GM23338 (cell line): ENCODE results near the gene SH3BGR. TPM values are rescaled to one million over a fixed set of nuclear protein-coding genes. Genes with fewer than 3 reads are reported as not detected.

Source experiments
- ATAC-seq: fragments of 200-7000 bp; cut with Tn5 transposase; 3 replicates; pipeline ENCODE4 v1.9.1; 2020
- DNase-seq: peaks from one replicate; pipeline ENCODE4 v3.0.0-alpha.2; 2015; ENCODE audit warnings: low spot score
- H2AFZ ChIP-seq: fragments of 200-600 bp; sonication (generic); 2 replicates; pipeline ENCODE4 v1.8.0; 2016; ENCODE audit warnings: antibody characterized with exemption, mild to moderate bottlenecking, moderate library complexity
- H3F3A ChIP-seq: fragments of 200-600 bp; sonication (generic); replicated peaks from 2 replicates; pipeline ENCODE4 v1.8.0; 2017; ENCODE audit warnings: antibody characterized with exemption, mixed run types, low read depth
- H3K27ac ChIP-seq: fragments of 200-600 bp; sonication (generic); 2 replicates; pipeline ENCODE4 v1.6.1; 2016; ENCODE audit warnings: low read depth
- H3K27me3 ChIP-seq: fragments of 200-600 bp; sonication (generic); 2 replicates; pipeline ENCODE4 v1.8.0; 2016; ENCODE audit warnings: mild to moderate bottlenecking, mixed run types, moderate library complexity; ENCODE audit not compliant: insufficient read depth
- H3K36me3 ChIP-seq: fragments of 200-600 bp; sonication (generic); 2 replicates; pipeline ENCODE4 v1.8.0; 2016; ENCODE audit warnings: mild to moderate bottlenecking; ENCODE audit not compliant: insufficient read depth
- H3K4me1 ChIP-seq: fragments of 200-600 bp; sonication (generic); 2 replicates; pipeline ENCODE4 v1.8.0; 2016; ENCODE audit warnings: mild to moderate bottlenecking, moderate library complexity; ENCODE audit not compliant: insufficient read depth
- H3K4me2 ChIP-seq: fragments of 200-600 bp; sonication (generic); 2 replicates; pipeline ENCODE4 v1.7.1; 2017; ENCODE audit warnings: mixed run types
- H3K4me3 ChIP-seq: fragments of 200-600 bp; sonication (generic); 2 replicates; pipeline ENCODE4 v1.6.1; 2016; ENCODE audit warnings: mixed run types
- H3K79me2 ChIP-seq: fragments of 200-600 bp; sonication (generic); replicated peaks from 2 replicates; pipeline ENCODE4 v1.8.0; 2017; ENCODE audit warnings: mild to moderate bottlenecking; ENCODE audit not compliant: insufficient read depth
- H3K9me2 ChIP-seq: fragments of 200-600 bp; sonication (generic); 2 replicates; pipeline ENCODE4 v1.8.0; 2017; ENCODE audit not compliant: insufficient read depth
- H4K20me1 ChIP-seq: fragments of 200-600 bp; sonication (generic); replicated peaks from 2 replicates; pipeline ENCODE4 v1.8.0; 2017; ENCODE audit warnings: mild to moderate bottlenecking; ENCODE audit not compliant: insufficient read depth
- H3K27ac Mint-ChIP-seq: 2 replicates; pipeline ENCODE4 v1.8.0; 2020; ENCODE audit warnings: inconsistent platforms, mild to moderate bottlenecking, moderate library complexity, mixed read lengths
- H3K27me3 Mint-ChIP-seq: 3 replicates; pipeline ENCODE4 v1.8.0; 2022; ENCODE audit warnings: low read depth, mild to moderate bottlenecking, moderate library complexity, mixed read lengths, inconsistent platforms; ENCODE audit not compliant: insufficient read depth, poor library complexity
- H3K36me3 Mint-ChIP-seq: 3 replicates; pipeline ENCODE4 v1.8.0; 2021; ENCODE audit warnings: low read depth, mild to moderate bottlenecking, inconsistent platforms, moderate library complexity, mixed read lengths
- H3K4me1 Mint-ChIP-seq: 3 replicates; pipeline ENCODE4 v1.8.0; 2020; ENCODE audit warnings: mild to moderate bottlenecking, inconsistent platforms, mixed read lengths
- H3K4me3 Mint-ChIP-seq: 3 replicates; pipeline ENCODE4 v1.8.0; 2021; ENCODE audit warnings: moderate library complexity, mild to moderate bottlenecking, inconsistent platforms, mixed read lengths
- H3K9me3 Mint-ChIP-seq: 3 replicates; pipeline ENCODE4 v1.8.0; 2020; ENCODE audit warnings: moderate library complexity, mild to moderate bottlenecking, inconsistent platforms, mixed read lengths
- CREB1 ChIP-seq: fragments of 250-450 bp; sonication (Bioruptor Pico); IDR thresholded peaks from 2 replicates; pipeline ENCODE4 v1.5.0; 2020; ENCODE audit warnings: low read depth, mild to moderate bottlenecking, moderate library complexity
- EZH2 ChIP-seq: fragments of 200-600 bp; sonication (generic); IDR thresholded peaks from one replicate; pipeline ENCODE4 v1.8.0; 2017; ENCODE audit warnings: antibody characterized with exemption, mild to moderate bottlenecking, low read depth; ENCODE audit not compliant: unreplicated experiment
- EZH2phosphoT487 ChIP-seq: fragments of 200-600 bp; sonication (generic); IDR thresholded peaks from one replicate; pipeline ENCODE4 v1.8.1; 2018; ENCODE audit warnings: antibody characterized with exemption; ENCODE audit not compliant: unreplicated experiment
- JUNB ChIP-seq: IDR thresholded peaks from one replicate; pipeline ENCODE4 v1.6.1; 2016; ENCODE audit warnings: antibody characterized with exemption; ENCODE audit not compliant: unreplicated experiment
- NANOG ChIP-seq: IDR thresholded peaks from 2 replicates; pipeline ENCODE4 v1.6.1; 2016; ENCODE audit warnings: antibody characterized with exemption, borderline replicate concordance
- POLR2AphosphoS5 ChIP-seq: IDR thresholded peaks from 2 replicates; pipeline ENCODE4 v1.6.1; 2016; ENCODE audit warnings: antibody characterized with exemption, low read depth
- STAT1 ChIP-seq: IDR thresholded peaks from one replicate; pipeline ENCODE4 v1.6.1; 2016; ENCODE audit warnings: antibody characterized with exemption; ENCODE audit not compliant: unreplicated experiment
- ZNF114 ChIP-seq: fragments of 250-450 bp; sonication (Bioruptor Pico); IDR thresholded peaks from 2 replicates; pipeline ENCODE4 v1.5.0; 2020; ENCODE audit warnings: mild to moderate bottlenecking, moderate library complexity
- ZNF331 ChIP-seq: fragments of 250-450 bp; sonication (Bioruptor Pico); IDR thresholded peaks from 2 replicates; pipeline ENCODE4 v1.5.0; 2020; ENCODE audit warnings: low read depth, mild to moderate bottlenecking, moderate library complexity
- polyA plus RNA-seq: library from polyadenylated mRNA; unstranded; fragments of >200 nt; fragmentation: Nextera tagmentation; extraction: Ambion mirVana; gene quantifications from 2 replicates; pipeline ENCODE4 v1.2.1, GENCODE V29; 2016
- total RNA-seq: library from RNA; depleted of rRNA; stranded (reverse); fragments of >200 nt; shearing (Covaris generic); gene quantifications from 2 replicates; pipeline ENCODE4 v1.2.3, GENCODE V29; 2014
- TF ChIP-seq, protein P1 (sequence below), 2 experiments: fragments of 200-600 bp in 1 of 2; sonication (generic) in 1 of 2; conservative IDR thresholded peaks; 2 replicates each; pipeline versions ENCODE4 v1.5.1 to v1.6.1; 2016 to 2017; ENCODE audit warnings: antibody characterized with exemption in 2 of 2, low read depth in 2 of 2, mild to moderate bottlenecking in 2 of 2, moderate library complexity in 1 of 2
- TF ChIP-seq, protein P2 (sequence below): fragments of 250-450 bp; sonication (Bioruptor Pico); IDR thresholded peaks from 2 replicates; pipeline ENCODE4 v1.5.0; 2020; ENCODE audit warnings: mild to moderate bottlenecking, moderate library complexity
- TF ChIP-seq, protein P3 (sequence below): IDR thresholded peaks from one replicate; pipeline ENCODE4 v1.6.1; 2018; ENCODE audit warnings: antibody characterized with exemption; ENCODE audit not compliant: unreplicated experiment
- TF ChIP-seq, protein P4 (sequence below): IDR thresholded peaks from 2 replicates; pipeline ENCODE4 v1.6.1; 2016; ENCODE audit warnings: antibody characterized with exemption

SH3BGR gene
- total and polyA plus RNA-seq, 2 experiments from 2014 or later = 5.9 to 18.9 TPM

DNA sequence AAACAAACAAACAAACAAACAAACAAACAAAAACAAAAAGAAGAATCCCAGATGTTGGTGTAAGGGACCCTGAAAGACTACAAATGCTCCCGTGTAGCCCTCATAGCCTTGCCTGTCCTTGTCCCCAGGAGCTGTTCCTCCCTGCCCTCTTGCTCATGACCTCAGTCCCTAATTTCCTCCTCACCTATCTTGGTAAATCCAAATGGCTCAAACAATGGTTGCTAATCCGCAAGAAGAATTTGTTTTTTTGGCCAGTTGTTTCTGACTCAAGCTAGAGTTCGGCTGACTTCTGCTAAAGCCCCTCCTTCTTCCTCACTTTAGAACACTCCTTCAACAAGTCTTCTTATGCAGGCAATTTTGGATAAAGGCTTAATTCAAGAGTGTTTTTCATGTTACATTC, 21.8 kb upstream of the SH3BGR start:
- peak overlapping the region; percentile 14; the same call in 1 of the 2 replicates for H2AFZ ChIP-seq
- DNase-seq (no peak), ATAC-seq (no peak)
- no peak overlapping the region for H3K27ac Mint-ChIP-seq
- no peak overlapping the region for H3K4me3 ChIP-seq
- no peaks in the 10 kb centered on the region for H3K27me3 ChIP-seq
- H3K27me3 Mint-ChIP-seq = no peaks in the 10 kb centered on the region
- no peaks in the 10 kb centered on the region for H3K9me3 Mint-ChIP-seq
- H3K4me1 Mint-ChIP-seq = peaks cover 13% of the 10 kb centered on the region
- no peak overlapping the region for H3K27ac ChIP-seq
- H3K36me3 ChIP-seq = no peaks in the 10 kb centered on the region
- no peaks in the 10 kb centered on the region for H3K79me2 ChIP-seq
- H3K4me1 ChIP-seq = peaks cover 10% of the 10 kb centered on the region; the same call in 1 of the 2 replicates
- no peaks in the 10 kb centered on the region for H4K20me1 ChIP-seq
- no peak overlapping the region for H3K4me3 Mint-ChIP-seq
- H3K36me3 Mint-ChIP-seq = no peaks in the 10 kb centered on the region
- TF ChIP-seq, protein P1, sequence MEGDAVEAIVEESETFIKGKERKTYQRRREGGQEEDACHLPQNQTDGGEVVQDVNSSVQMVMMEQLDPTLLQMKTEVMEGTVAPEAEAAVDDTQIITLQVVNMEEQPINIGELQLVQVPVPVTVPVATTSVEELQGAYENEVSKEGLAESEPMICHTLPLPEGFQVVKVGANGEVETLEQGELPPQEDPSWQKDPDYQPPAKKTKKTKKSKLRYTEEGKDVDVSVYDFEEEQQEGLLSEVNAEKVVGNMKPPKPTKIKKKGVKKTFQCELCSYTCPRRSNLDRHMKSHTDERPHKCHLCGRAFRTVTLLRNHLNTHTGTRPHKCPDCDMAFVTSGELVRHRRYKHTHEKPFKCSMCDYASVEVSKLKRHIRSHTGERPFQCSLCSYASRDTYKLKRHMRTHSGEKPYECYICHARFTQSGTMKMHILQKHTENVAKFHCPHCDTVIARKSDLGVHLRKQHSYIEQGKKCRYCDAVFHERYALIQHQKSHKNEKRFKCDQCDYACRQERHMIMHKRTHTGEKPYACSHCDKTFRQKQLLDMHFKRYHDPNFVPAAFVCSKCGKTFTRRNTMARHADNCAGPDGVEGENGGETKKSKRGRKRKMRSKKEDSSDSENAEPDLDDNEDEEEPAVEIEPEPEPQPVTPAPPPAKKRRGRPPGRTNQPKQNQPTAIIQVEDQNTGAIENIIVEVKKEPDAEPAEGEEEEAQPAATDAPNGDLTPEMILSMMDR (conservative IDR thresholded peaks at IDR 0.05; ENCODE audit: low read depth in 2 of 2) = no peak
- TF ChIP-seq POLR2AphosphoS5 (no peak), JUNB (no peak), STAT1 (no peak), EZH2 (no peak), NANOG (no peak), EZH2phosphoT487 (no peak), CREB1 (no peak), ZNF331 (CRISPR knock-in tag) (no peak), ZNF114 (CRISPR knock-in tag) (no peak)
- TF ChIP-seq, protein P2, sequence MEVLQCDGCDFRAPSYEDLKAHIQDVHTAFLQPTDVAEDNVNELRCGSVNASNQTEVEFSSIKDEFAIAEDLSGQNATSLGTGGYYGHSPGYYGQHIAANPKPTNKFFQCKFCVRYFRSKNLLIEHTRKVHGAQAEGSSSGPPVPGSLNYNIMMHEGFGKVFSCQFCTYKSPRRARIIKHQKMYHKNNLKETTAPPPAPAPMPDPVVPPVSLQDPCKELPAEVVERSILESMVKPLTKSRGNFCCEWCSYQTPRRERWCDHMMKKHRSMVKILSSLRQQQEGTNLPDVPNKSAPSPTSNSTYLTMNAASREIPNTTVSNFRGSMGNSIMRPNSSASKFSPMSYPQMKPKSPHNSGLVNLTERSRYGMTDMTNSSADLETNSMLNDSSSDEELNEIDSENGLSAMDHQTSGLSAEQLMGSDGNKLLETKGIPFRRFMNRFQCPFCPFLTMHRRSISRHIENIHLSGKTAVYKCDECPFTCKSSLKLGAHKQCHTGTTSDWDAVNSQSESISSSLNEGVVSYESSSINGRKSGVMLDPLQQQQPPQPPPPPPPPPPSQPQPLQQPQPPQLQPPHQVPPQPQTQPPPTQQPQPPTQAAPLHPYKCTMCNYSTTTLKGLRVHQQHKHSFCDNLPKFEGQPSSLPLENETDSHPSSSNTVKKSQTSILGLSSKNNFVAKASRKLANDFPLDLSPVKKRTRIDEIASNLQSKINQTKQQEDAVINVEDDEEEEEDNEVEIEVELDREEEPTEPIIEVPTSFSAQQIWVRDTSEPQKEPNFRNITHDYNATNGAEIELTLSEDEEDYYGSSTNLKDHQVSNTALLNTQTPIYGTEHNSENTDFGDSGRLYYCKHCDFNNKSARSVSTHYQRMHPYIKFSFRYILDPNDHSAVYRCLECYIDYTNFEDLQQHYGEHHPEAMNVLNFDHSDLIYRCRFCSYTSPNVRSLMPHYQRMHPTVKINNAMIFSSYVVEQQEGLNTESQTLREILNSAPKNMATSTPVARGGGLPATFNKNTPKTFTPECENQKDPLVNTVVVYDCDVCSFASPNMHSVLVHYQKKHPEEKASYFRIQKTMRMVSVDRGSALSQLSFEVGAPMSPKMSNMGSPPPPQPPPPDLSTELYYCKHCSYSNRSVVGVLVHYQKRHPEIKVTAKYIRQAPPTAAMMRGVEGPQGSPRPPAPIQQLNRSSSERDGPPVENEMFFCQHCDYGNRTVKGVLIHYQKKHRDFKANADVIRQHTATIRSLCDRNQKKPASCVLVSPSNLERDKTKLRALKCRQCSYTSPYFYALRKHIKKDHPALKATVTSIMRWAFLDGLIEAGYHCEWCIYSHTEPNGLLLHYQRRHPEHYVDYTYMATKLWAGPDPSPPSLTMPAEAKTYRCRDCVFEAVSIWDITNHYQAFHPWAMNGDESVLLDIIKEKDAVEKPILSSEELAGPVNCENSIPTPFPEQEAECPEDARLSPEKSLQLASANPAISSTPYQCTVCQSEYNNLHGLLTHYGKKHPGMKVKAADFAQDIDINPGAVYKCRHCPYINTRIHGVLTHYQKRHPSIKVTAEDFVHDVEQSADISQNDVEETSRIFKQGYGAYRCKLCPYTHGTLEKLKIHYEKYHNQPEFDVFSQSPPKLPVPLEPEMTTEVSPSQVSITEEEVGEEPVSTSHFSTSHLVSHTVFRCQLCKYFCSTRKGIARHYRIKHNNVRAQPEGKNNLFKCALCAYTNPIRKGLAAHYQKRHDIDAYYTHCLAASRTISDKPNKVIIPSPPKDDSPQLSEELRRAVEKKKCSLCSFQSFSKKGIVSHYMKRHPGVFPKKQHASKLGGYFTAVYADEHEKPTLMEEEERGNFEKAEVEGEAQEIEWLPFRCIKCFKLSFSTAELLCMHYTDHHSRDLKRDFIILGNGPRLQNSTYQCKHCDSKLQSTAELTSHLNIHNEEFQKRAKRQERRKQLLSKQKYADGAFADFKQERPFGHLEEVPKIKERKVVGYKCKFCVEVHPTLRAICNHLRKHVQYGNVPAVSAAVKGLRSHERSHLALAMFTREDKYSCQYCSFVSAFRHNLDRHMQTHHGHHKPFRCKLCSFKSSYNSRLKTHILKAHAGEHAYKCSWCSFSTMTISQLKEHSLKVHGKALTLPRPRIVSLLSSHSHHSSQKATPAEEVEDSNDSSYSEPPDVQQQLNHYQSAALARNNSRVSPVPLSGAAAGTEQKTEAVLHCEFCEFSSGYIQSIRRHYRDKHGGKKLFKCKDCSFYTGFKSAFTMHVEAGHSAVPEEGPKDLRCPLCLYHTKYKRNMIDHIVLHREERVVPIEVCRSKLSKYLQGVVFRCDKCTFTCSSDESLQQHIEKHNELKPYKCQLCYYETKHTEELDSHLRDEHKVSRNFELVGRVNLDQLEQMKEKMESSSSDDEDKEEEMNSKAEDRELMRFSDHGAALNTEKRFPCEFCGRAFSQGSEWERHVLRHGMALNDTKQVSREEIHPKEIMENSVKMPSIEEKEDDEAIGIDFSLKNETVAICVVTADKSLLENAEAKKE (CRISPR knock-in tag) = no peak
- TF ChIP-seq, protein P3, sequence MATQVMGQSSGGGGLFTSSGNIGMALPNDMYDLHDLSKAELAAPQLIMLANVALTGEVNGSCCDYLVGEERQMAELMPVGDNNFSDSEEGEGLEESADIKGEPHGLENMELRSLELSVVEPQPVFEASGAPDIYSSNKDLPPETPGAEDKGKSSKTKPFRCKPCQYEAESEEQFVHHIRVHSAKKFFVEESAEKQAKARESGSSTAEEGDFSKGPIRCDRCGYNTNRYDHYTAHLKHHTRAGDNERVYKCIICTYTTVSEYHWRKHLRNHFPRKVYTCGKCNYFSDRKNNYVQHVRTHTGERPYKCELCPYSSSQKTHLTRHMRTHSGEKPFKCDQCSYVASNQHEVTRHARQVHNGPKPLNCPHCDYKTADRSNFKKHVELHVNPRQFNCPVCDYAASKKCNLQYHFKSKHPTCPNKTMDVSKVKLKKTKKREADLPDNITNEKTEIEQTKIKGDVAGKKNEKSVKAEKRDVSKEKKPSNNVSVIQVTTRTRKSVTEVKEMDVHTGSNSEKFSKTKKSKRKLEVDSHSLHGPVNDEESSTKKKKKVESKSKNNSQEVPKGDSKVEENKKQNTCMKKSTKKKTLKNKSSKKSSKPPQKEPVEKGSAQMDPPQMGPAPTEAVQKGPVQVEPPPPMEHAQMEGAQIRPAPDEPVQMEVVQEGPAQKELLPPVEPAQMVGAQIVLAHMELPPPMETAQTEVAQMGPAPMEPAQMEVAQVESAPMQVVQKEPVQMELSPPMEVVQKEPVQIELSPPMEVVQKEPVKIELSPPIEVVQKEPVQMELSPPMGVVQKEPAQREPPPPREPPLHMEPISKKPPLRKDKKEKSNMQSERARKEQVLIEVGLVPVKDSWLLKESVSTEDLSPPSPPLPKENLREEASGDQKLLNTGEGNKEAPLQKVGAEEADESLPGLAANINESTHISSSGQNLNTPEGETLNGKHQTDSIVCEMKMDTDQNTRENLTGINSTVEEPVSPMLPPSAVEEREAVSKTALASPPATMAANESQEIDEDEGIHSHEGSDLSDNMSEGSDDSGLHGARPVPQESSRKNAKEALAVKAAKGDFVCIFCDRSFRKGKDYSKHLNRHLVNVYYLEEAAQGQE = no peak
- TF ChIP-seq, protein P4, sequence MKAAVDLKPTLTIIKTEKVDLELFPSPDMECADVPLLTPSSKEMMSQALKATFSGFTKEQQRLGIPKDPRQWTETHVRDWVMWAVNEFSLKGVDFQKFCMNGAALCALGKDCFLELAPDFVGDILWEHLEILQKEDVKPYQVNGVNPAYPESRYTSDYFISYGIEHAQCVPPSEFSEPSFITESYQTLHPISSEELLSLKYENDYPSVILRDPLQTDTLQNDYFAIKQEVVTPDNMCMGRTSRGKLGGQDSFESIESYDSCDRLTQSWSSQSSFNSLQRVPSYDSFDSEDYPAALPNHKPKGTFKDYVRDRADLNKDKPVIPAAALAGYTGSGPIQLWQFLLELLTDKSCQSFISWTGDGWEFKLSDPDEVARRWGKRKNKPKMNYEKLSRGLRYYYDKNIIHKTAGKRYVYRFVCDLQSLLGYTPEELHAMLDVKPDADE = no peak
- H3F3A ChIP-seq = no peaks in the 10 kb centered on the region
- H3K4me2 ChIP-seq = no peak overlapping the region
- H3K9me2 ChIP-seq = no peaks in the 10 kb centered on the region
